ENCODE measurements around the gene PORCN.

GRCh38 chrX:48489892-48490291, 18.9 kb upstream of the PORCN start:
- no peak for TF ChIP-seq POLR2A (IDR thresholded peaks at IDR 0.05)
- TF ChIP-seq CTCF (IDR thresholded peaks at IDR 0.05) = no peak

Data from right lobe of liver (tissue), 4 donors.